NK-92 treated with Interleukin-12 subunit alpha and Interleukin-12 subunit beta, amount 100 ng/mL, for 24 hours (cell line): ENCODE measurements around the gene GPR153.

Experiments used
- DNase-seq: peaks from one replicate; lab custom pipeline; 2025; lab: John Stamatoyannopoulos, UW

The GPR153 gene

GRCh38 chr1:6248161-6248776 lies 12.6 kb downstream of the GPR153 start:
- no peak for DNase-seq

DNA sequence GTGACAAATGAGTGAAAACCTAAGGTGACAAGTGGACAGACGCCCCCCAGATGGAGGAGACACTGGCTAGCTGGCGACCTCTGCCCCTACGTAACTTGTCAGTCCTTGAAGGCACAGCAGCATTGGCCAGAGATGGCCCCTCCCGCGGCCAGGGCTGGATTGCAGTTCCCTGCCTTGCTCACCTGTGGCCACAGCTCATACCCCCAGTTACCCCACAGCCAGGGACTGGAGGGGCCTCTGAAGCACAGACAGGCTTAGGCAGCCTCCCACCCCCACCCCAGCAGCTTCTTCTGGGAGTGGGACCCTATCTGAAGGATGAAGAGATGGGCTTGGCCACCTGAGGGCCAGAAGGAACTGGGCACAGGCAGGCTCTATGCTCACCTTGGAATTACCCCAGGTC lies 13.2 kb downstream of the GPR153 start:
- no peak for DNase-seq

- DNase-seq = peak; percentile 42
Measured at GRCh38 chr1:6246497-6247467, 14.1 kb downstream of the GPR153 start.

GRCh38 chr1:6245869-6246496 lies 14.9 kb downstream of the GPR153 start:
- no peak for DNase-seq

- DNase-seq = no peak
Measured at GRCh38 chr1:6245086-6245868, 15.6 kb downstream of the GPR153 start.

DNA sequence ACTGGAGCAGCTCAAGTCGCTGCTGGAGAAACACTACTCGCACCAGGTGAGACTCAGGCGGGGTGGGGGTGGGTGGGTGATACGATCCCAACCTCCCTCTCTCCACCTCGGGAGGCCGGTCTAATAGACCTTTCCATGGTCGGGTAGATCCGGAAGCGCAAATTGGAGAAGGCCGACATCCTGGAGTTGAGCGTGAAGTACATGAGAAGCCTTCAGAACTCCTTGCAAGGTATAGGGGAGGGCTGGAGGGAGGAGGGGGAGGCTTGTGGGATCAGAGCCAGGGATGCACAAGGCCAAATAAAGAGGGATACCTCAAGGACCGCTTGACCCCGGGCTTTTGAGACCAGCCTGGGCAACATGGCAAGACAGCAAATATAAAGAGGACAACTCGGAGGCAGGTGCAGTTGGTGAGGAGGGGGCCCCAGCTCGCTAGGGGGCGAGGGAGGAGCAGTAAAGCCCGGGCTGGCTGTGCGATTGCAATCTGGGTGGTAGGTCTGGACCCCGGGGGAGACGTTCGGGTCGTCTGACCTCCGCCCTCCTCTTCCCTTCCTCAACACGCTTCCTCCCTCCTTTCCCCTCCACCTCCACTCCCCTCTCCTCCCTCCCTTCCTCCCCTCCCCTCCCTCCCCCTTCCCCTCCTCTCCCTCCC lies 16.4 kb downstream of the GPR153 start:
- no peak for DNase-seq

GRCh38 chr1:6243993-6244392 lies 16.9 kb downstream of the GPR153 start, which contains the start of gene HES3:
TSS of gene HES3 (plus strand) at chr1:6244179. CDS start at chr1:6244366, 187 bp downstream.
- DNase-seq = no peak

GRCh38 chr1:6243053-6243834 lies 17.7 kb downstream of the GPR153 start:
- no peak for DNase-seq

DNA sequence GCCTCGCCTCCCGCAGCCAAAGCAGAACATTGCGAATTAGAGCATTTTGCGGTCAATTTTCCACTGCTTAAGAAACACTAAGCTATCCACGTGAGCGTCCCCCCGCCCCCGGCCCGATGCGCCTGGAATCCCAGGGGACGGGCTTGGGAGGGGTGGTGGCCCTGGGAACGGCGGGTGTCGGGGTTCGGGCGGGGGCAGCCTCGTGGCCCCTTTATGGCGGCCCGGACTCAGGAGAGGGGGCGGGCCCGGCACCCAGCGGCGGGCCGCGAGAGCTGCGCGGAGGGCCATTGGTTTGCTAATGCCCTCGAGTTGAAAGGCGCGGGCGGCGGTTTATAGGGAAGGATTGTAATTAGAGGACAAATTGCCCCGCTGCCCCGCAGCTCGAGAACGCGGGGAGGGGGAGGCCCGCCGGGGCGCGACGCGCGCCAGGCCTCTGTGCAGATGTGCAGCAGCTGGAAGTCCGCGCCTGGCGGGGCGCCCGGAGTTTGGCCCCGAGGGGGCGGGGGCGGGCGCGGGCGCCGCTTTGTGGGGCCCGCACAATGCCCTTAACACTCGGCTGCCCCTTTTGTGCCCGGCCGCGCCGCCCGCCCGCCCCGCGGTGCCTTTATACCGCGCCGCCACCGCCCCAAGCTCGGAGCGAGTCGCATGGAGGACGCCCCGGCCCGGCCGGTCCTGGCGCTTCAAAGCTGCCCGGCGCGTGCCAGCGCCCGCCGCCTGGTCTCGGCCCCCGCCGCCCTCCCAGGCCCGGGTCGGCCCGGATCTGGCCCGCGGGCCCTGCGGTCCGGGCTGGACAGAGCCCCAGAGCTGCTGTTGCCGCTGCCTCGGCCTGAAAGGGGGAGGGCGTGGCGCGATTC lies 18.8 kb downstream of the GPR153 start:
- no peak for DNase-seq

- no peak for DNase-seq
Measured at GRCh38 chr1:6241107-6241886, 19.6 kb downstream of the GPR153 start.

GRCh38 chr1:6239950-6240768 lies 20.7 kb downstream of the GPR153 start:
- no peak for DNase-seq

- no peak for DNase-seq
Measured at GRCh38 chr1:6239213-6239752, 21.6 kb downstream of the GPR153 start.

DNA sequence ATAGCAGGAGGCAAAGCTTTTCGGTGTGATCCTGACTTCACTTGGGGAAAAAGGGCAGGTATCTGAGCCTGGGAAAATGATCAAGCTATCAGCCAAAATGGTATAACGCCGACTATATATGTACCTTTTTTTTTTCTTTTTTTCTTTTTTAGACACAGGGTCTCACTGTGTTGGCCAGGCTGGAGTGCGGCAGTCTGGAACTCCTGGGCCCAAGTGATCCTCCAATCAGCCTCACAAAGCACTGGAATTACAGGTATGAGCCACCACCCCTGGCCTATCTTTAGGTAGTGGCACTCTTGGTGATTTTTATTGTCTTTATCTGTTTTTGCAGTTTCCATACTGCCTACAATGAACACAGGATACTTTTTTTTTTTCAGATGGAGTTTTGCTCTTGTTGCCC lies 23.8 kb downstream of the GPR153 start:
- DNase-seq = no peak

- DNase-seq = no peak
Measured at GRCh38 chr1:6235296-6235677, 25.6 kb downstream of the GPR153 start.

GRCh38 chr1:6234502-6235295 lies 26.2 kb downstream of the GPR153 start:
- DNase-seq = no peak

GRCh38 chr1:6233376-6233775 lies 27.5 kb downstream of the GPR153 start:
- no peak for DNase-seq

DNA sequence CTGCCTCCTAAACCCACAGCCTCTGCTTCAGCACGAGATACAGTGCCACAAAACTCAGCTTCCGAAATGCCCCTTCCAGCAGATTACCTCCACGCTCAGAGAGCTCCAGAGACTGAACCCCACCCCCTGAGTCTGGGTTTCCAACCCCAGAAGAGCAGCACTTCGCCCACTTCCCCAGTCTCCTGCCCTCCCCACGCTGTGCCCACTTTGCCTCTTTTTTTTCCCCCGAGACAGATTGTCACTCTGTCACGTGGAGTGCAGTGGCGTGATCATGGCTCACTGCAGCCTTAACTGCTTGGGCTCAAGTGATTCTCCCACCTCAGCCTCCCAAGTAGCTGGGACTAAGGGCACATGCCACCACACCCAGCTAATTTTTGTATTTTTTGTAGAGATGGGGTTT lies 35.2 kb downstream of the GPR153 start:
- DNase-seq = no peak
